Right lobe of liver (tissue), 6 donors: ENCODE results near the gene FAM98B. TPM values are rescaled to one million over a fixed set of nuclear protein-coding genes. Genes with fewer than 3 reads are reported as not detected.

ENCODE experiments used
- ATAC-seq, 4 donors: fragments of 200-7000 bp; cut with Tn5 transposase; one replicate each; pipeline ENCODE4 v1.9.1; 2020; ENCODE audit warnings: mild to moderate bottlenecking in 4 of 4, moderate library complexity in 4 of 4
- DNase-seq, 3 donors: peaks; one replicate each; pipeline ENCODE4 v3.0.0-alpha.2; 2020
- H3K27ac ChIP-seq, 3 donors: fragments of 200-600 bp; one replicate each; pipeline ENCODE4 v1.8.0; 2022
- H3K27me3 ChIP-seq, 2 donors: fragments of 200-600 bp; one replicate each; pipeline ENCODE4 v1.8.0; 2022
- H3K36me3 ChIP-seq, 4 donors: fragments of 200-600 bp; sonication (generic) in 1 of 4; one replicate each; pipeline versions ENCODE4 v1.5.1 to v1.8.0; 2017 to 2022; ENCODE audit warnings: control low read depth in 1 of 4
- H3K4me1 ChIP-seq, 4 donors: fragments of 200-600 bp; sonication (generic) in 1 of 4; one replicate each; pipeline versions ENCODE4 v1.5.1 to v1.8.0; 2017 to 2022; ENCODE audit warnings: control low read depth in 1 of 4
- H3K4me3 ChIP-seq, 3 donors: fragments of 200-600 bp; one replicate each; pipeline ENCODE4 v1.8.0; 2022
- H3K9me3 ChIP-seq, 4 donors: fragments of 200-600 bp; sonication (generic) in 1 of 4; one replicate each; pipeline versions ENCODE4 v1.5.1 to v1.8.0; 2017 to 2022; ENCODE audit warnings: control low read depth in 1 of 4
- POLR2A ChIP-seq: fragments of 450-650 bp; IDR thresholded peaks from one replicate; pipeline ENCODE4 v1.6.1; 2017; ENCODE audit warnings: antibody characterized with exemption, mild to moderate bottlenecking
- WGBS: methylation state at CpG from one replicate; pipeline ENCODE4 v1.1.6; 2018; ENCODE audit warnings: low coverage, low lambda C conversion rate; ENCODE audit not compliant: insufficient coverage; ENCODE audit errors: missing lambda C conversion rate; 5-methylcytosine and 5-hydroxymethylcytosine counted together
- intact Hi-C, 2 donors: fragments of 100-400 bp; cut with DNase I; formaldehyde crosslinking; loops; one replicate each; pipeline versions ENCODE4 v1.11.2 to v1.14.1; 2022
- total RNA-seq, 6 experiments: library from RNA; depleted of rRNA in 2 of 6; stranded (reverse); fragments of >200 nt in 2 of 6; fragmentation: NEBNext Ultra II Directional in 3 of 6; extraction: Animal tissue kit (Norgen Biotek cat#: 25700) in 3 of 6; gene quantifications; one replicate each; pipeline versions ENCODE4 v1.1.0 to v1.2.4, GENCODE V29; 2016 to 2023
- TF ChIP-seq, protein P1 (sequence below), 4 donors: fragments of 200-600 bp in 3 of 4; fragments of 450-650 bp in 1 of 4; IDR thresholded peaks; one replicate each; pipeline versions ENCODE4 v1.5.1 to v1.8.0; 2016 to 2022; ENCODE audit warnings: antibody characterized with exemption in 4 of 4, mild to moderate bottlenecking in 2 of 4
- donor health status: DM: no; HTN: yes; CAD: no.
- donor health status: DM: no; HTN: no; CAD: no.
- donor health status: DM: no; HTN: no; CAD: no.
- donor health status: DM: no; HTN: yes; CAD: no.
- donor health status: DM: no; HTN: yes; CAD: no.

The FAM98B gene
- total RNA-seq, 6 experiments from 2014 or later: 2.6 to 7.6 (median 5.5) TPM

GRCh38 chr15:38461066-38461833 is 7.3 kb downstream of the FAM98B start:
- no peak overlapping the region for H3K27ac ChIP-seq
- peak in 2 of 4 donors; percentile 21 to 42 for ATAC-seq
- no peak for TF ChIP-seq POLR2A
- TF ChIP-seq, protein P1, sequence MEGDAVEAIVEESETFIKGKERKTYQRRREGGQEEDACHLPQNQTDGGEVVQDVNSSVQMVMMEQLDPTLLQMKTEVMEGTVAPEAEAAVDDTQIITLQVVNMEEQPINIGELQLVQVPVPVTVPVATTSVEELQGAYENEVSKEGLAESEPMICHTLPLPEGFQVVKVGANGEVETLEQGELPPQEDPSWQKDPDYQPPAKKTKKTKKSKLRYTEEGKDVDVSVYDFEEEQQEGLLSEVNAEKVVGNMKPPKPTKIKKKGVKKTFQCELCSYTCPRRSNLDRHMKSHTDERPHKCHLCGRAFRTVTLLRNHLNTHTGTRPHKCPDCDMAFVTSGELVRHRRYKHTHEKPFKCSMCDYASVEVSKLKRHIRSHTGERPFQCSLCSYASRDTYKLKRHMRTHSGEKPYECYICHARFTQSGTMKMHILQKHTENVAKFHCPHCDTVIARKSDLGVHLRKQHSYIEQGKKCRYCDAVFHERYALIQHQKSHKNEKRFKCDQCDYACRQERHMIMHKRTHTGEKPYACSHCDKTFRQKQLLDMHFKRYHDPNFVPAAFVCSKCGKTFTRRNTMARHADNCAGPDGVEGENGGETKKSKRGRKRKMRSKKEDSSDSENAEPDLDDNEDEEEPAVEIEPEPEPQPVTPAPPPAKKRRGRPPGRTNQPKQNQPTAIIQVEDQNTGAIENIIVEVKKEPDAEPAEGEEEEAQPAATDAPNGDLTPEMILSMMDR (IDR thresholded peaks at IDR 0.05): no peak
- no peaks in the 10 kb centered on the region for H3K9me3 ChIP-seq
- 82% methylated on average over 2 of the region's 2 CpGs for WGBS
- no peak overlapping the region for H3K4me3 ChIP-seq
- peaks cover 0 to 9% (median 4%) of the 10 kb centered on the region in 4 donors for H3K4me1 ChIP-seq
- no peaks in the 10 kb centered on the region for H3K36me3 ChIP-seq
- no peaks in the 10 kb centered on the region for H3K27me3 ChIP-seq
- intact Hi-C loops: no loop called here
- DNase-seq: no peak

- ATAC-seq: peak in 3 of 4 donors; percentile 43 to 50 (median 48)
- 34% methylated on average over 3 of the region's 3 CpGs for WGBS
- Histone ChIP-seq H3K4me1 (peaks cover 0 to 9% (median 4%) of the 10 kb centered on the region in 4 donors), H3K36me3 (no peaks in the 10 kb centered on the region), H3K9me3 (no peaks in the 10 kb centered on the region), H3K4me3 (no peak overlapping the region), H3K27ac (no peak overlapping the region), H3K27me3 (no peaks in the 10 kb centered on the region)
- no peak for DNase-seq
- TF ChIP-seq, protein P1 (IDR thresholded peaks at IDR 0.05): no peak
- TF ChIP-seq POLR2A: no peak
- intact Hi-C loops: no loop called here
These were observed 10.0 kb downstream of the FAM98B start for GRCh38 chr15:38463893-38464292.

DNA sequence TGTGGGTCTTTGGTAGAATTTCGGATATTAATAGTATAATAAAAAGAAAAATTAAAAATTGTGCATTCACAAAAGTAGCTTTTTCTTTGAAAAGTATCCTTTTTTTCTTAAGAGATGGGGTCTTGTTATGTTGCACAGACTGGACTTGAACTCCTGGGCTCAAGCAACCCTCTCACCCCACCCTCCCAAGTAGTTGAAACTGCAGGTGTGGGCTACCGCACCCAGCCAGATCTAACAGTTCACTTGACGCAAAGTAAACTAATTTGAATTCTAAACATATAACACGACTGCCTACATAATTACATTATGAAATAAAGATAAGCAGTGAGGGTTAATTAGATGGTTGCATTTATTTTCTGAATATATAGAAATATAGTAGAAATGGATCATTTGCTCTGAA is 10.7 kb downstream of the FAM98B start:
- no peak for TF ChIP-seq POLR2A
- TF ChIP-seq, protein P1 (IDR thresholded peaks at IDR 0.05): no peak
- Histone ChIP-seq H3K36me3 (no peaks in the 10 kb centered on the region), H3K4me1 (peaks cover 0 to 9% (median 4%) of the 10 kb centered on the region in 4 donors), H3K9me3 (no peaks in the 10 kb centered on the region), H3K27ac (no peak overlapping the region), H3K4me3 (no peak overlapping the region), H3K27me3 (no peaks in the 10 kb centered on the region)
- 59% methylated on average over 3 of the region's 4 CpGs for WGBS
- no peak for ATAC-seq
- DNase-seq: no peak
- intact Hi-C loops: no loop called here

GRCh38 chr15:38470816-38471215 is 16.9 kb downstream of the FAM98B start:
- Histone ChIP-seq H3K27ac (no peak overlapping the region), H3K4me3 (no peak overlapping the region), H3K36me3 (peaks cover 0 to 6% (median 0%) of the 10 kb centered on the region in 4 donors), H3K4me1 (no peaks in the 10 kb centered on the region), H3K27me3 (no peaks in the 10 kb centered on the region), H3K9me3 (no peaks in the 10 kb centered on the region)
- DNase-seq (no peak), ATAC-seq (no peak)
- 94% methylated on average over 1 of the region's 1 CpG for WGBS
- intact Hi-C loops: no loop called here
- no peak for TF ChIP-seq POLR2A
- TF ChIP-seq, protein P1 (IDR thresholded peaks at IDR 0.05): no peak
